GM10266 (cell line): Measurements from ENCODE around the gene RMDN2.

Experiments used
- DNase-seq: peaks from one replicate; pipeline ENCODE4 v3.0.0; 2012; ENCODE audit errors: extremely low spot score
- CTCF ChIP-seq: IDR thresholded peaks from 2 replicates; pipeline ENCODE4 v1.5.1; 2012; ENCODE audit warnings: mild to moderate bottlenecking, low read depth; ENCODE audit not compliant: control insufficient read depth, insufficient read depth; ENCODE audit errors: missing control alignments

Gene RMDN2

GRCh38 chr2:37911296-37911873 lies 13.7 kb upstream of the RMDN2 start:
- DNase-seq: no peak
- no peak for TF ChIP-seq CTCF

DNA sequence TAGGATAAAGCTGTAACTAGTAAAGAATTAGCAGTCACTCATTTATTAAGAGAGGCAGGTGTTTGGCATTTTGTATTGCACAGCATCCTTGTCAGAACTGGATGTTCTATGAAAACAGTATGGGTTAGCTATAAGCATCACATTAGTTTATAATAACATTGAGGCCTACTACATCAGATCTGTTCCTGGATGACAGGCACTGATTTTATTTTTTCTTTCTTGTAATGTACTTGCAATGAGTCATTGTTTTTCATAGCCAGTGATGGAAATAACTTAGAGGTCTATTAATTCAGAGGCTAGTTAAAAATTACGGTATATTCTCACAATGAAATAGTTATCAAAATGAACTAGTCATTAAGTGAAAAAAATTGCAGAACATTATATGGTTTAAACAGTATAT lies 13.0 kb upstream of the RMDN2 start:
- no peak for TF ChIP-seq CTCF
- no peak for DNase-seq

DNA sequence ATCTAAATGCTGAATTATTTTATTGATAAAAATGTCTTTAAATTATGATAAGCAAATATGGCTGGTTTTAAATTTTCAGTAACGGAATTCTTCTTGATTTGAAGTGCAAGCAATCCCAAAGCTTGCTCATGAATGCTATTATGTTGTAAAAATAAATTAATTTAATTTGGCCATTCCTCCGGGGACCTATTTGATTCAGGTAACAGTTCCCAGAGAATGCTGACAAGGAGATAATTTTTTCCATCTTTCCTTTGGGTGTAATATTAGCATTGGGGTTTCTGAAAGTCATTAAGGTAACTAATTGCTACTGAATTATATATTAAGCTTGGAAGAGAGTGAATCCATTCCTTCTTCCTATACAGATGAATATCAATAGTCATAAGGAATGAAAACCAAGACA lies 12.5 kb upstream of the RMDN2 start:
- no peak for TF ChIP-seq CTCF
- DNase-seq: no peak

DNA sequence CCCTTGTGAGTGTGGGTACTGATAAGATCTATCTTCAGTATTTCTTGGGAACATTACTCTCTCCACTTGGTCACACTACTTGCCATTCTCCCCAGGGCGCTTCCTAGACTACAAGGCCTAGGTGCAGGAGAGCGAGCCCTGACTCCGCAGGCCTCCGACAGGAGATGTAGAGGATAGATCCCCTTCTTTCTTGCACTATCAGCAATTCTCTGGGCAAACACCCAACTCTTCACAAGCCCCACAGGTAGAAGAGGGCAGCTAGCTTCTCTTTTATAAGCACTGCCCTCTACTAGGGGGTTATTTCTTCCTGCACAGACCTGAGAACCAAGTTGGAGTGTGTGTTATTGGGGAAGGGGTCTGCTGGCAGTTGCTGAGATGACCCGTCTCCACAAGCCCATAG lies 10.7 kb upstream of the RMDN2 start:
- DNase-seq: no peak
- TF ChIP-seq CTCF: no peak

GRCh38 chr2:37915773-37916172 lies 9.3 kb upstream of the RMDN2 start:
- TF ChIP-seq CTCF: no peak
- no peak for DNase-seq

DNA sequence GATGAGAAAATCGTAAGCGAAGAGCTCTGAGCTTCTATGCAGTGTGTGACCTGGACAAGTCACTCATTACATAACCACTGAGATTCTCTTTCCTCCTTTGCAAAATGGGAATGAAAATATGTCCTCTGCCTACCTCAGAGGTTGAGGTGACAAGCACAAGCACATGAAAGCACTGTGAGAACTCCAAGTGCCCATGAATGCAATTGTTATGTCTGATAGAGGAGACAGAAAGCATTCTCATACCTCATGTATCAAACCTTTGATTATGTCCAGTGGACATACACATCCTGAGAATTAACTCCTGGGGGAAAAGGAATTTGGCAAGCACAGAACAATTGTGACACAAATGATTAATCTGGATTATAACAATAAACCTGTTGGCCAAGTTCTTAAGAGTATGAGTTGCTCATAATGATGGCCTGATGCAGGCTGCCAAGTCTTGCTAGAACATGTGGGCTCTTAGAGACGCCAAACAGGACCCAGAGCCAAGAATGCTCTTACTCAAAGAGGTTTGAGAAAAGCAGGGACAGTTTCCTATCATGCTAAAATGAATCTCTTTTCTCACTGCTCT lies 8.5 kb upstream of the RMDN2 start:
- no peak for DNase-seq
- no peak for TF ChIP-seq CTCF

- TF ChIP-seq CTCF: no peak
- DNase-seq: no peak
Measured at GRCh38 chr2:37917281-37918228, 7.5 kb upstream of the RMDN2 start.
